CD14-positive monocyte (primary cell): ENCODE results near the gene BNC2. TPM values are rescaled to one million over a fixed set of nuclear protein-coding genes. Genes with fewer than 3 reads are reported as not detected.

Source experiments
- DNase-seq, 3 donors: peaks; one replicate each; pipeline ENCODE4 v3.0.0-alpha.2; 2011 to 2022
- H2AFZ ChIP-seq: 2 replicates; pipeline ENCODE4 v1.6.0; 2012; ENCODE audit warnings: mild to moderate bottlenecking, low read depth, low read length, inconsistent platforms; ENCODE audit not compliant: insufficient read depth, poor library complexity, severe bottlenecking
- H3K27ac ChIP-seq, 2 donors: 1 replicate in 1 of 2; 2 replicates in 1 of 2; pipeline ENCODE4 v1.5.1; 2012 to 2013; ENCODE audit warnings: low read length in 2 of 2, control low read depth in 1 of 2, inconsistent platforms in 1 of 2, low read depth in 1 of 2, mild to moderate bottlenecking in 1 of 2
- H3K27me3 ChIP-seq, 2 donors: one replicate each; pipeline versions ENCODE4 v1.6.0 to v1.6.1; 2011 to 2013; ENCODE audit warnings: low read length in 2 of 2; ENCODE audit not compliant: control insufficient read depth in 2 of 2, insufficient read depth in 2 of 2
- H3K36me3 ChIP-seq, 2 donors: replicated peaks in 1 of 2; 1 replicate in 1 of 2; 2 replicates in 1 of 2; pipeline versions ENCODE4 v1.5.1 to v1.6.1; 2012 to 2013; ENCODE audit warnings: low read length in 2 of 2, control low read depth in 1 of 2, inconsistent platforms in 1 of 2, mild to moderate bottlenecking in 1 of 2; ENCODE audit not compliant: insufficient read depth in 2 of 2, control insufficient read depth in 1 of 2
- H3K4me1 ChIP-seq, 2 donors: 1 replicate in 1 of 2; 2 replicates in 1 of 2; pipeline versions ENCODE4 v1.5.1 to v1.6.1; 2012 to 2013; ENCODE audit warnings: low read length in 2 of 2, control low read depth in 1 of 2, inconsistent platforms in 1 of 2, mild to moderate bottlenecking in 1 of 2, moderate library complexity in 1 of 2; ENCODE audit not compliant: insufficient read depth in 2 of 2, control insufficient read depth in 1 of 2
- H3K4me2 ChIP-seq: replicated peaks from 2 replicates; pipeline ENCODE3; 2012; ENCODE audit warnings: low read length, moderate library complexity, mild to moderate bottlenecking; ENCODE audit not compliant: poor library complexity, severe bottlenecking; ENCODE audit errors: extremely low read depth
- H3K4me3 ChIP-seq, 3 experiments: fragments of 200-600 bp in 1 of 3; sonication (generic) in 1 of 3; replicated peaks in 1 of 3; 1 replicate in 2 of 3; 2 replicates in 1 of 3; pipeline ENCODE4 v1.5.1; 2011 to 2013; ENCODE audit warnings: low read length in 3 of 3, mild to moderate bottlenecking in 3 of 3, control low read depth in 2 of 3, low read depth in 2 of 3, inconsistent platforms in 1 of 3, moderate library complexity in 1 of 3
- H3K79me2 ChIP-seq: 2 replicates; pipeline ENCODE4 v1.6.0; 2012; ENCODE audit warnings: mild to moderate bottlenecking, control low read depth, inconsistent platforms, low read length, moderate library complexity; ENCODE audit not compliant: insufficient read depth
- H3K9ac ChIP-seq: 2 replicates; pipeline ENCODE4 v1.6.0; 2017; ENCODE audit warnings: low read length, mild to moderate bottlenecking; ENCODE audit not compliant: insufficient read depth, poor library complexity, severe bottlenecking
- H3K9me3 ChIP-seq, 2 donors: replicated peaks in 1 of 2; 1 replicate in 1 of 2; 2 replicates in 1 of 2; pipeline versions ENCODE4 v1.5.1 to v1.6.1; 2012 to 2013; ENCODE audit warnings: low read length in 2 of 2, control low read depth in 1 of 2; ENCODE audit not compliant: control insufficient read depth in 1 of 2, insufficient read depth in 1 of 2
- H4K20me1 ChIP-seq: 2 replicates; pipeline ENCODE4 v1.6.0; 2012; ENCODE audit warnings: mild to moderate bottlenecking, low read length, control low read depth, moderate library complexity; ENCODE audit not compliant: insufficient read depth
- H3K27ac Mint-ChIP-seq, 7 donors: one replicate each; pipeline ENCODE4 v1.8.0; 2020; ENCODE audit warnings: mild to moderate bottlenecking in 7 of 7, mixed read lengths in 7 of 7, moderate library complexity in 6 of 7, inconsistent platforms in 2 of 7
- H3K27me3 Mint-ChIP-seq, 3 donors: one replicate each; pipeline ENCODE4 v1.8.0; 2021 to 2022; ENCODE audit warnings: low read depth in 3 of 3, mild to moderate bottlenecking in 3 of 3, mixed read lengths in 3 of 3, moderate library complexity in 3 of 3, inconsistent platforms in 1 of 3
- H3K36me3 Mint-ChIP-seq, 2 donors: one replicate each; pipeline ENCODE4 v1.8.0; 2020; ENCODE audit warnings: mixed read lengths in 2 of 2, inconsistent platforms in 1 of 2, mild to moderate bottlenecking in 1 of 2
- H3K4me1 Mint-ChIP-seq: one replicate; pipeline ENCODE4 v1.8.0; 2020; ENCODE audit warnings: mild to moderate bottlenecking, mixed read lengths
- H3K4me3 Mint-ChIP-seq, 2 donors: one replicate each; pipeline ENCODE4 v1.8.0; 2020; ENCODE audit warnings: mild to moderate bottlenecking in 2 of 2, mixed read lengths in 2 of 2, moderate library complexity in 1 of 2
- H3K9me3 Mint-ChIP-seq, 7 donors: one replicate each; pipeline ENCODE4 v1.8.0; 2020 to 2022; ENCODE audit warnings: mixed read lengths in 7 of 7, mild to moderate bottlenecking in 6 of 7, moderate library complexity in 6 of 7, inconsistent platforms in 2 of 7
- whole genome bisulfite sequencing: methylation state at CpG from one replicate; pipeline ENCODE4 v1.1.5; 2013; ENCODE audit warnings: missing lambda C conversion rate; ENCODE audit not compliant: insufficient coverage; 5-methylcytosine and 5-hydroxymethylcytosine counted together
- intact Hi-C, 2 donors: fragments of 100-400 bp; cut with micrococcal nuclease; formaldehyde crosslinking; loops; one replicate each; pipeline versions ENCODE4 v1.15.0 to v1.15.1; 2023
- polyA plus RNA-seq, 3 donors: library from polyadenylated mRNA; depleted of rRNA in 1 of 3; unstranded in 2 of 3; stranded (reverse) in 1 of 3; fragments of 300-500 nt in 2 of 3; fragments of >200 nt in 1 of 3; fragmentation: Illumina TruSeq in 2 of 3; gene quantifications; 1 replicate in 2 of 3; 2 replicates in 1 of 3; pipeline ENCODE4 v1.2.3, GENCODE V29; 2012 to 2021
- TF ChIP-seq, protein P1 (sequence below): fragments of 200-600 bp; IDR thresholded peaks from one replicate; pipeline ENCODE4 v1.8.0; 2022; ENCODE audit warnings: antibody characterized with exemption, mild to moderate bottlenecking

The BNC2 gene
- polyA plus RNA-seq, 3 donors = 0.01 TPM; not detected in 2

GRCh38 chr9:16743375-16743774 lies 127.1 kb downstream of the BNC2 start:
- no peak overlapping the region for H3K27ac Mint-ChIP-seq
- intact Hi-C loops = no loop called here
- H3K4me2 ChIP-seq = no peak overlapping the region
- H3K9me3 ChIP-seq = no peaks in the 10 kb centered on the region
- no peaks in the 10 kb centered on the region for H3K27me3 ChIP-seq
- H3K4me3 Mint-ChIP-seq = no peak overlapping the region
- H4K20me1 ChIP-seq = no peaks in the 10 kb centered on the region
- H3K36me3 ChIP-seq = no peaks in the 10 kb centered on the region
- H2AFZ ChIP-seq = no peak overlapping the region
- TF ChIP-seq, protein P1, sequence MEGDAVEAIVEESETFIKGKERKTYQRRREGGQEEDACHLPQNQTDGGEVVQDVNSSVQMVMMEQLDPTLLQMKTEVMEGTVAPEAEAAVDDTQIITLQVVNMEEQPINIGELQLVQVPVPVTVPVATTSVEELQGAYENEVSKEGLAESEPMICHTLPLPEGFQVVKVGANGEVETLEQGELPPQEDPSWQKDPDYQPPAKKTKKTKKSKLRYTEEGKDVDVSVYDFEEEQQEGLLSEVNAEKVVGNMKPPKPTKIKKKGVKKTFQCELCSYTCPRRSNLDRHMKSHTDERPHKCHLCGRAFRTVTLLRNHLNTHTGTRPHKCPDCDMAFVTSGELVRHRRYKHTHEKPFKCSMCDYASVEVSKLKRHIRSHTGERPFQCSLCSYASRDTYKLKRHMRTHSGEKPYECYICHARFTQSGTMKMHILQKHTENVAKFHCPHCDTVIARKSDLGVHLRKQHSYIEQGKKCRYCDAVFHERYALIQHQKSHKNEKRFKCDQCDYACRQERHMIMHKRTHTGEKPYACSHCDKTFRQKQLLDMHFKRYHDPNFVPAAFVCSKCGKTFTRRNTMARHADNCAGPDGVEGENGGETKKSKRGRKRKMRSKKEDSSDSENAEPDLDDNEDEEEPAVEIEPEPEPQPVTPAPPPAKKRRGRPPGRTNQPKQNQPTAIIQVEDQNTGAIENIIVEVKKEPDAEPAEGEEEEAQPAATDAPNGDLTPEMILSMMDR = no peak
- no peaks in the 10 kb centered on the region for H3K79me2 ChIP-seq
- no peak overlapping the region for H3K9ac ChIP-seq
- H3K36me3 Mint-ChIP-seq = no peaks in the 10 kb centered on the region
- no CpG with 5 or more reads among the region's 4 CpGs for WGBS
- DNase-seq = no peak
- peaks cover 0 to 4% (median 2%) of the 10 kb centered on the region in 7 donors for H3K9me3 Mint-ChIP-seq
- H3K4me1 Mint-ChIP-seq = no peaks in the 10 kb centered on the region
- H3K4me3 ChIP-seq = no peak overlapping the region
- H3K27me3 Mint-ChIP-seq = peaks cover 1 to 3% (median 3%) of the 10 kb centered on the region in 3 donors
- no peak overlapping the region for H3K27ac ChIP-seq
- no peaks in the 10 kb centered on the region for H3K4me1 ChIP-seq

DNA sequence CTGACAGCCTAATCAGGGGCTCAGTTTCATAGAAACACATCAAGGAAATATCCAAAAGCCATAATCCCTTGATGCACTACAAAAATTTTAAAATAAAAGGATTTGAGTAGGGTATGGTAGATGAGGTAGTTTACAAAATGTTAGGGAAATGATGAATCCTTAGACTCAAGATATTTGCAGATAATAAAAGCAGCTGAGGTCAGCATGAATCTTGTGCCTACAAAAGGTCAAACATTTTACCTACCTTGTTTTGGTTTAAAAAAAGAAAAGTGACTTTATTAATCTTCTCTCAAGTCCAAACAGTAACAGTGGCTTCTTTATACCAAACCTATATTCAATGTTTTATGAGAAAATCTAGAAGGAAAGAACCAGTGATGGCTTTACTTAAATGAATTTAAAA lies 135.5 kb downstream of the BNC2 start:
- Histone ChIP-seq H3K4me1 (no peaks in the 10 kb centered on the region), H3K4me2 (no peak overlapping the region), H3K79me2 (no peaks in the 10 kb centered on the region), H4K20me1 (no peaks in the 10 kb centered on the region), H3K36me3 (no peaks in the 10 kb centered on the region), H3K9ac (no peak overlapping the region), H3K27me3 (peaks cover 0 to 2% of the 10 kb centered on the region in 2 donors), H2AFZ (no peak overlapping the region), H3K9me3 (no peaks in the 10 kb centered on the region), H3K27ac (no peak overlapping the region), H3K4me3 (no peak overlapping the region)
- TF ChIP-seq, protein P1 = no peak
- Mint-ChIP-seq H3K4me3 (no peak overlapping the region), H3K36me3 (no peaks in the 10 kb centered on the region), H3K4me1 (no peaks in the 10 kb centered on the region), H3K9me3 (peaks cover 0 to 5% (median 0%) of the 10 kb centered on the region in 7 donors), H3K27me3 (peaks cover 0 to 4% (median 3%) of the 10 kb centered on the region in 3 donors), H3K27ac (no peak overlapping the region)
- DNase-seq = no peak
- intact Hi-C loops = no loop called here
